GM12873 (cell line): ENCODE measurements around the gene BMP15.

Experiments
- TF ChIP-seq, protein P1 (sequence below): IDR thresholded peaks from 2 replicates; pipeline ENCODE4 v1.5.1; 2012; ENCODE audit warnings: low read depth, mild to moderate bottlenecking, moderate library complexity, low read length, control low read depth; ENCODE audit not compliant: insufficient read depth; ENCODE audit errors: missing control alignments

The BMP15 gene

GRCh38 chrX:50881028-50881427 is 29.5 kb upstream of the BMP15 start:
- TF ChIP-seq, protein P1, sequence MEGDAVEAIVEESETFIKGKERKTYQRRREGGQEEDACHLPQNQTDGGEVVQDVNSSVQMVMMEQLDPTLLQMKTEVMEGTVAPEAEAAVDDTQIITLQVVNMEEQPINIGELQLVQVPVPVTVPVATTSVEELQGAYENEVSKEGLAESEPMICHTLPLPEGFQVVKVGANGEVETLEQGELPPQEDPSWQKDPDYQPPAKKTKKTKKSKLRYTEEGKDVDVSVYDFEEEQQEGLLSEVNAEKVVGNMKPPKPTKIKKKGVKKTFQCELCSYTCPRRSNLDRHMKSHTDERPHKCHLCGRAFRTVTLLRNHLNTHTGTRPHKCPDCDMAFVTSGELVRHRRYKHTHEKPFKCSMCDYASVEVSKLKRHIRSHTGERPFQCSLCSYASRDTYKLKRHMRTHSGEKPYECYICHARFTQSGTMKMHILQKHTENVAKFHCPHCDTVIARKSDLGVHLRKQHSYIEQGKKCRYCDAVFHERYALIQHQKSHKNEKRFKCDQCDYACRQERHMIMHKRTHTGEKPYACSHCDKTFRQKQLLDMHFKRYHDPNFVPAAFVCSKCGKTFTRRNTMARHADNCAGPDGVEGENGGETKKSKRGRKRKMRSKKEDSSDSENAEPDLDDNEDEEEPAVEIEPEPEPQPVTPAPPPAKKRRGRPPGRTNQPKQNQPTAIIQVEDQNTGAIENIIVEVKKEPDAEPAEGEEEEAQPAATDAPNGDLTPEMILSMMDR = no peak

- TF ChIP-seq, protein P1 = no peak
Measured at GRCh38 chrX:50888884-50889283, 21.7 kb upstream of the BMP15 start.

GRCh38 chrX:50889582-50889981 is 21.0 kb upstream of the BMP15 start:
- TF ChIP-seq, protein P1 = peak; percentile 24

GRCh38 chrX:50893047-50893446 is 17.5 kb upstream of the BMP15 start:
- TF ChIP-seq, protein P1 = no peak

DNA sequence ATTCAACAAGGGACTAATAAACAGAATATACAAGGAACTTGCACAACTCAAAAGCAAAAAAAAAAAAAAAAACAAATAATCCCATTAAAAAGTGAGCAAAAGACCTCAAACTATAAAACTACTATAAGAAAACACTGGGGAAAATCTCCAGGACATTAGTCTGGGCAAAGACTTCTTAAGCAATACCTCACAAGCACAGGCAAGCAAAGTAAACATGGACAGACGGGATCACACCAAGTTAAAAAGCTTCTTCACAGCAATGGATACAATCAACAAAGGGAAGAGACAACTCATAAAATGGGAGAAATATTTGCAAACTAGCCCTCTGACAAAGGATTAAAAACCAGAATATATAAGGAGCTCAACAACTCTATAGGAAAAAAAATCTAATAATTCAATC is 17.1 kb upstream of the BMP15 start:
- TF ChIP-seq, protein P1 = no peak

DNA sequence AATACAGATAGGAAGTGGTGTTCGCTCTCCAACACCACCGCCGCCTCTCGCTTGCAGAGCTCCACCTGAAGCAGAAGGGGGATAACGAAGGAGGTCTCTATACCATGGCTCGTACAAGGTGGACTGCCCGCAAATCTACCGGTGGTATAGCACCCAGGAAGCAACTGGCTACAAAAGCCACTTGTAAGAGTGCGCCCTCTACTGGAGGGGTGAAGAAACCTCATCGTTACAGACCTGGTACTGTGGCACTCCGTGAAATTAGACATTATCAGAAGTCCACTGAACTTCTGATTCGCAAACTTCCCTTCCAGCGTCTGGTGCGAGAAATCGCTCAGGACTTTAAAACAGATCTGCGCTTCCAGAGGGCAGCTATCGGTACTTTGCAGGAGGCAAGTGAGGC is 5.2 kb upstream of the BMP15 start:
- TF ChIP-seq, protein P1 = peak; percentile 54

DNA sequence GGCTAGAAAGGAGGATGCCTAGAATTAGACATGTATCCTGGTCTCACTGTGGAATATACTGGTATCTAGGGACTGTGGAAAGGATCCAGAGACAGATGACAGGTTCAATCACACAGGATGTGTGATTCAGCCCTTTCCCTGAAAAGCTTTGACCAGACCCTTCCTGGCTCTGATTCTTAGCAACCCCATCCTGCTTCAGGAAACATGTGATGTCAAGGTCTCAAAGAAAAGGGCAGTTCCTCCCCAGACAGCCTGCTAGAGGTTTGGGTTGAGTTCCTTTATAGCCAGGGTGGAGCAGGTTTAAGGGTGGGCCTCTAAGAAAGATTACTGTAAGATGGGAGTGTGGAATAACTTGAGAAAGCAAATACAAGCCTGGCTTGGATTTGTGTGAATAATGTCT is 3.0 kb downstream of the BMP15 start:
- TF ChIP-seq, protein P1 = no peak
